ENCODE results near the gene PRLH. TPM values are rescaled to one million over a fixed set of nuclear protein-coding genes. Genes with fewer than 3 reads are reported as not detected.

The PRLH gene
- total and polyA plus RNA-seq, 2 of the 13 experiments (the other 11 are each of a cell fraction or from before 2014, with no cell fraction given), result not detected

GRCh38 chr2:237572021-237572741 lies 5.8 kb downstream of the PRLH start (continued):
- TF ChIP-seq, protein P1, sequence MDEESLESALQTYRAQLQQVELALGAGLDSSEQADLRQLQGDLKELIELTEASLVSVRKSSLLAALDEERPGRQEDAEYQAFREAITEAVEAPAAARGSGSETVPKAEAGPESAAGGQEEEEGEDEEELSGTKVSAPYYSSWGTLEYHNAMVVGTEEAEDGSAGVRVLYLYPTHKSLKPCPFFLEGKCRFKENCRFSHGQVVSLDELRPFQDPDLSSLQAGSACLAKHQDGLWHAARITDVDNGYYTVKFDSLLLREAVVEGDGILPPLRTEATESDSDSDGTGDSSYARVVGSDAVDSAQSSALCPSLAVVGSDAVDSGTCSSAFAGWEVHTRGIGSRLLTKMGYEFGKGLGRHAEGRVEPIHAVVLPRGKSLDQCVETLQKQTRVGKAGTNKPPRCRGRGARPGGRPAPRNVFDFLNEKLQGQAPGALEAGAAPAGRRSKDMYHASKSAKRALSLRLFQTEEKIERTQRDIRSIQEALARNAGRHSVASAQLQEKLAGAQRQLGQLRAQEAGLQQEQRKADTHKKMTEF (CRISPR knock-in tag; IDR thresholded peaks at IDR 0.05), result peak; percentile 71
- peak; percentile 77; the same call in 1 of the 2 replicates for TF ChIP-seq ZNF547 (CRISPR knock-in tag; IDR thresholded peaks at IDR 0.05)
- TF ChIP-seq RAD21 (CRISPR knock-in tag; IDR thresholded peaks at IDR 0.05), result peak; percentile 100
- TF ChIP-seq ATM (IDR thresholded peaks at IDR 0.05; ENCODE audit: borderline replicate concordance), result no peak
- 0 out of 2 replicates have a peak, but pooled peaks have one; percentile 56 for TF ChIP-seq ZNF451 (CRISPR knock-in tag; IDR thresholded peaks at IDR 0.05)
- TF ChIP-seq LCORL (IDR thresholded peaks at IDR 0.05), result no peak
- TF ChIP-seq LCORL (CRISPR knock-in tag; IDR thresholded peaks at IDR 0.05), result peak; percentile 77
- TF ChIP-seq, protein P2, sequence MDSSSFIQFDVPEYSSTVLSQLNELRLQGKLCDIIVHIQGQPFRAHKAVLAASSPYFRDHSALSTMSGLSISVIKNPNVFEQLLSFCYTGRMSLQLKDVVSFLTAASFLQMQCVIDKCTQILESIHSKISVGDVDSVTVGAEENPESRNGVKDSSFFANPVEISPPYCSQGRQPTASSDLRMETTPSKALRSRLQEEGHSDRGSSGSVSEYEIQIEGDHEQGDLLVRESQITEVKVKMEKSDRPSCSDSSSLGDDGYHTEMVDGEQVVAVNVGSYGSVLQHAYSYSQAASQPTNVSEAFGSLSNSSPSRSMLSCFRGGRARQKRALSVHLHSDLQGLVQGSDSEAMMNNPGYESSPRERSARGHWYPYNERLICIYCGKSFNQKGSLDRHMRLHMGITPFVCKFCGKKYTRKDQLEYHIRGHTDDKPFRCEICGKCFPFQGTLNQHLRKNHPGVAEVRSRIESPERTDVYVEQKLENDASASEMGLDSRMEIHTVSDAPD (CRISPR knock-in tag; IDR thresholded peaks at IDR 0.05), result peak; percentile 21; the same call in 1 of the 2 replicates
- TF ChIP-seq ZFP37 (CRISPR knock-in tag; IDR thresholded peaks at IDR 0.05; ENCODE audit: borderline replicate concordance), result peak; percentile 89; the same call in 1 of the 2 replicates
- TF ChIP-seq NR2F1 (CRISPR knock-in tag; IDR thresholded peaks at IDR 0.05), result no peak
- no peak for TF ChIP-seq CHD2 (IDR thresholded peaks at IDR 0.05; ENCODE audit: low read depth, low read length)
- 0 out of 2 replicates have a peak, but pooled peaks have one; percentile 46 for TF ChIP-seq ZBTB38 (CRISPR knock-in tag; IDR thresholded peaks at IDR 0.05)
- TF ChIP-seq, protein P3, sequence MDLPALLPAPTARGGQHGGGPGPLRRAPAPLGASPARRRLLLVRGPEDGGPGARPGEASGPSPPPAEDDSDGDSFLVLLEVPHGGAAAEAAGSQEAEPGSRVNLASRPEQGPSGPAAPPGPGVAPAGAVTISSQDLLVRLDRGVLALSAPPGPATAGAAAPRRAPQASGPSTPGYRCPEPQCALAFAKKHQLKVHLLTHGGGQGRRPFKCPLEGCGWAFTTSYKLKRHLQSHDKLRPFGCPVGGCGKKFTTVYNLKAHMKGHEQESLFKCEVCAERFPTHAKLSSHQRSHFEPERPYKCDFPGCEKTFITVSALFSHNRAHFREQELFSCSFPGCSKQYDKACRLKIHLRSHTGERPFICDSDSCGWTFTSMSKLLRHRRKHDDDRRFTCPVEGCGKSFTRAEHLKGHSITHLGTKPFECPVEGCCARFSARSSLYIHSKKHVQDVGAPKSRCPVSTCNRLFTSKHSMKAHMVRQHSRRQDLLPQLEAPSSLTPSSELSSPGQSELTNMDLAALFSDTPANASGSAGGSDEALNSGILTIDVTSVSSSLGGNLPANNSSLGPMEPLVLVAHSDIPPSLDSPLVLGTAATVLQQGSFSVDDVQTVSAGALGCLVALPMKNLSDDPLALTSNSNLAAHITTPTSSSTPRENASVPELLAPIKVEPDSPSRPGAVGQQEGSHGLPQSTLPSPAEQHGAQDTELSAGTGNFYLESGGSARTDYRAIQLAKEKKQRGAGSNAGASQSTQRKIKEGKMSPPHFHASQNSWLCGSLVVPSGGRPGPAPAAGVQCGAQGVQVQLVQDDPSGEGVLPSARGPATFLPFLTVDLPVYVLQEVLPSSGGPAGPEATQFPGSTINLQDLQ (CRISPR knock-in tag; IDR thresholded peaks at IDR 0.05), result no peak
- peak; percentile 52; the same call in 1 of the 2 replicates for TF ChIP-seq ZBTB49 (CRISPR knock-in tag; IDR thresholded peaks at IDR 0.05; ENCODE audit: borderline replicate concordance)
- TF ChIP-seq RBAK (CRISPR knock-in tag; IDR thresholded peaks at IDR 0.05), result peak; percentile 43; the same call in 1 of the 2 replicates
- TF ChIP-seq HNRNPK (IDR thresholded peaks at IDR 0.05; ENCODE audit: low read depth, low read length, poor library complexity, severe bottlenecking), result no peak
- TF ChIP-seq ERF (CRISPR knock-in tag; IDR thresholded peaks at IDR 0.05), result peak; percentile 56; the same call in 1 of the 2 replicates
- TF ChIP-seq ZNF501 (CRISPR knock-in tag; IDR thresholded peaks at IDR 0.05), result peak; percentile 87
- TF ChIP-seq FOXA3 (CRISPR knock-in tag; IDR thresholded peaks at IDR 0.05), result peak; percentile 42
- peak; percentile 37; the same call in 1 of the 2 replicates for TF ChIP-seq BCL6 (CRISPR knock-in tag; IDR thresholded peaks at IDR 0.05)
- TF ChIP-seq MED1 (CRISPR knock-in tag; IDR thresholded peaks at IDR 0.05), result peak; percentile 71
- peak; percentile 49 for TF ChIP-seq FOSL2 (CRISPR knock-in tag; IDR thresholded peaks at IDR 0.05)
- 0 out of 2 replicates have a peak, but pooled peaks have one; percentile 24 for TF ChIP-seq RBFOX2 (IDR thresholded peaks at IDR 0.05; ENCODE audit: low read depth, low read length)
